ENCODE results near the gene LDLRAD4.

The LDLRAD4 gene

DNA sequence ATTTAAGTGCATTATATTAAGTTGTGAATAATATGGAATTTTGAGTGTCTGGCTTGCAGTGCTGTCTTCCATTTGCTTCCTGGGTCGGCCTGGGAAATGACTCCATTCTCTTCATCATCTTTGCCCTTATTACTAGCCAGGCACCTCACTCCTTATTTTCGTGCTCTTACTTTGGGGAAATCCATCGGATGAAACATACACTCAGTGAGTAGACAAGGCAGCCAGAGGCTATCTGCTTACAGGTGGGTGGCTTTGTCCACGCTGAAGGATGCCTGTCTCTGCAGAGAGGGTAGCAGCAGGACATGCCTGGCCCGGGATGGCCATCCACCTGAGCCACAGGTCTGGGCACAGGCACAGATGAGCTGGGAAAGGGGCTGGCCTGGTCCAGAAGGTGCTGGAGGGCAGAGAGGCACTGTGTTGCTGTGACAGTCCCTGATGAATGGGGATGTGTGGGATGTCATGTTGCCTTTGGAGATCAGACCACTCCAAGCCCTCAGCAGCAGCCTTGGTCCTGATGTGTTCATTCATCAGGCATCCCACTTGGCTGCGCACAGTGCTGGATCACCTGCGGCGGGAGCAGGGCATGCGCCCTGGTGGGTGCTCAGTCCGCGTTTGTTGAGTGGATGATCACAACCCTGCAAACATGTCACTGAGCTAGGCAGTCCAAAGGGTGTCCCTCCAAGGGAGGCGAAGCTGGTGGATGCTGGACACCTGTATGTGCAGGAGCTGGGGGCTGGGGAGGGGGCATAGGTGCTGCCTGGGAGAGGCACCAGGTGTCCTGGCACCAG, 236.0 kb downstream of the LDLRAD4 start:
- TF ChIP-seq, protein P1, sequence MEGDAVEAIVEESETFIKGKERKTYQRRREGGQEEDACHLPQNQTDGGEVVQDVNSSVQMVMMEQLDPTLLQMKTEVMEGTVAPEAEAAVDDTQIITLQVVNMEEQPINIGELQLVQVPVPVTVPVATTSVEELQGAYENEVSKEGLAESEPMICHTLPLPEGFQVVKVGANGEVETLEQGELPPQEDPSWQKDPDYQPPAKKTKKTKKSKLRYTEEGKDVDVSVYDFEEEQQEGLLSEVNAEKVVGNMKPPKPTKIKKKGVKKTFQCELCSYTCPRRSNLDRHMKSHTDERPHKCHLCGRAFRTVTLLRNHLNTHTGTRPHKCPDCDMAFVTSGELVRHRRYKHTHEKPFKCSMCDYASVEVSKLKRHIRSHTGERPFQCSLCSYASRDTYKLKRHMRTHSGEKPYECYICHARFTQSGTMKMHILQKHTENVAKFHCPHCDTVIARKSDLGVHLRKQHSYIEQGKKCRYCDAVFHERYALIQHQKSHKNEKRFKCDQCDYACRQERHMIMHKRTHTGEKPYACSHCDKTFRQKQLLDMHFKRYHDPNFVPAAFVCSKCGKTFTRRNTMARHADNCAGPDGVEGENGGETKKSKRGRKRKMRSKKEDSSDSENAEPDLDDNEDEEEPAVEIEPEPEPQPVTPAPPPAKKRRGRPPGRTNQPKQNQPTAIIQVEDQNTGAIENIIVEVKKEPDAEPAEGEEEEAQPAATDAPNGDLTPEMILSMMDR (IDR thresholded peaks at IDR 0.05; ENCODE audit: insufficient read depth, low read depth, low read length, missing control alignments), result no peak
- H3K4me3 ChIP-seq (ENCODE audit: low read length), result no peak overlapping the region
- DNase-seq (ENCODE audit: low read depth), result no peak

DNA sequence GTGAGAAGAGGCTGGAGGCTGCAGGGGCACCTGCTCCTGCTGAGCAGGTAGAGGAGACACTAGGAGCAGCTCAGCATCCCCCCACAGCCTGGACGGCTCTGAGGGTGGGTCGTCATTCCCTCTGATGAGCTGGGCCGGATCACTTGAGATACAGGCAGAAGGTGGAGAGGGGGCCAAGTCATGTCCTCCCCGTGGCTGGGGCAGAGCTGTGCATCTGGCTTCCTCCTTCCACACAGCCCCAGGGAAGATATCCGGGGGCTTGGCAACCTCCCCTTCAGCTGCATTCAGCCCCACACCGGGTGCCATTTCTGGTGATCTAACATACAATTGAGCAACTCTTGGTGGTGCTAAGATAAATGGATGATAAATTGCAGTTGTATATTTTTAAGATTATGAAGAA, 236.9 kb downstream of the LDLRAD4 start:
- TF ChIP-seq, protein P1 (IDR thresholded peaks at IDR 0.05; ENCODE audit: insufficient read depth, low read depth, low read length, missing control alignments), result no peak
- no peak for DNase-seq (ENCODE audit: low read depth)
- H3K4me3 ChIP-seq (ENCODE audit: low read length), result no peak overlapping the region

DNA sequence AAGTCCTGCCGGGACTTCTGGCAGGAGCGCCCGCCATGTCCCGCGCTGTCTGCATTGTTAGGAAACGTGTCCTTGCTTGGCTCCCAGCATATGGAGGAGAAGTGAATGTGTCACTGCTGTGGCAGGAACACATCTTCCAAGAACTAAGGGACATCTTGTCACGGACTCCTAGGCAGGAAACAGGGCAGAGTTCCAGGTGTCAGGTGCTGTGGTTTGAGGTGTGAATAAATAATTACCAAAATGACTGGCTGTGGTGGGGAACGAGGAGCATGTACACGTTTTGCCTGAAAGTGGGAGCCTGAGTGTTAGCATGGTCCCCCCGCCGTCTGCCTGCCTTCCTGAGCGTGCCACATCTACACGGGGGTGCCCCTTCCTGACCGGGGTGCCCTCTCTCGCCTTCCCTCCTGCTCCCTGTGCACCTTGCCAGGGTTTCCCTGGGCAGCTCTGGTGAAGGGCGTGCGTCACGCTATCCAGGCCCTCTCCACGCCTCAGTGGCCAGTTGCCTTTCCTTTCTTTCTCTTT, 237.5 kb downstream of the LDLRAD4 start:
- no peak for DNase-seq (ENCODE audit: low read depth)
- H3K4me3 ChIP-seq (ENCODE audit: low read length), result no peak overlapping the region
- TF ChIP-seq, protein P1 (IDR thresholded peaks at IDR 0.05; ENCODE audit: insufficient read depth, low read depth, low read length, missing control alignments), result no peak

DNA sequence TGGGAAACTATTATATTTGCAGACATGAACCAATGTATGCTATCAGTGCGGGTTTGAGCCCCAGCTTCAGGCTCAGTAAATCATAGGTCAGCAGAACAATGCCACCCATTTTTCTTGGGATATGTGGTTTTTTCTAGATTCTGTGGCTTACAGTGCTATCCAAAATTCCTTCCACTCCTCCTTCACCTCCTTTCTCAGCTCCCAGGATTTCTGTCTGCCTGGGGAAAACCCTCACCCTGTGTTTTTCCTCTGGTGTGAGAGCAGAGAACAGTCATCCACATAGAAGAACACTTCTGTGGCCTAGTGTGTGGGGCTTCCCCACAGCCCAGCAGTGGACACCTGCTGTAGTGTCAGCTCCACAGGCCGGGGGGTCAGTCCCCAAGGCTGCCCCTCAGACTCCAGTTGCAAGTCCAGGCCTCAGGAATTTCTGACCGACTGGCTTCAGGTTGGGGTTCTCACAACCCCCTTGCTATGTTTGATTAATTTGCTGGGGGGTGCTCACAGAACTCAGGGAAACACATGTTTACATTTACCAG, 238.2 kb downstream of the LDLRAD4 start:
- DNase-seq (ENCODE audit: low read depth), result no peak
- TF ChIP-seq, protein P1 (IDR thresholded peaks at IDR 0.05; ENCODE audit: insufficient read depth, low read depth, low read length, missing control alignments), result no peak
- H3K4me3 ChIP-seq (ENCODE audit: low read length), result no peak overlapping the region

DNA sequence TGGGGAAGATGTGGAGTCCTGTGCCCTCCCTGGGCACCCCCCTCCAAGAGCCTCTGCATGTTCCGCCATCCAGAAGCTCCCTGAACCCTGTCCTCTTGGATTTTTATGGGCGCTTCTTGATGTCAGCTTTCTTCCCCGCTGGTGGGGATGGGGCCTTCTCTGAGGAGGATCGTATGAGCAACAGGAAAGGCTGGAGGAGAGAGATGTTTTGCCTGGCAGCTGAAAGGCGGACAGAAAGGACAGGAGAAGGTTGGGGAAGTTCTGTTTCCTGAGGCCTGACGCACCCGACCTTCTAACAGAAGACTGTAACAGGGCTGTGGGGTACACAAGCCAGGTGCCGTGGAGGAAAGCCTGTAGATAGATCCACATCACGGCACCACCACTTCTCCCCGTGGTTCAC, 238.8 kb downstream of the LDLRAD4 start:
- DNase-seq (ENCODE audit: low read depth), result no peak
- no peak overlapping the region for H3K4me3 ChIP-seq (ENCODE audit: low read length)
- TF ChIP-seq, protein P1 (IDR thresholded peaks at IDR 0.05; ENCODE audit: insufficient read depth, low read depth, low read length, missing control alignments), result no peak

DNA sequence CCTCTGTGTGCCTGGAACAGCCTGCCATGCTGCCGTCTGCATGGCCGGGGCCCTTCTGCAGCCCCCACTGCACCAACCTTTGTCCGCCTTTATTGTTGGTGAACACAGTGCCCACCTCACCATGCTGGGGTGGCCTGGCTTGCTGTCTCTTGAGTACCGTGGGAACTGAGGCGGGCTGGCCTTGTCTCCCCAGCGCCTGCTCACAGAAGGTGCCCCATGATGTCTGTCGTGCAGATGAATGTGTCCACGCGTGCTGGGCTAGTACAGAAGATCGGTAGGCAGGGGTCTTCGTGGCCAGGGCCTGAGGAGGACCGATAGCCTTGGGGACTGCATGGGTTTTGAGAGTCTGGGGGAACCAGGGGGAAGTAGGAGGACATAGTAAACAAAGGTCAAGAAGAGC, 242.4 kb downstream of the LDLRAD4 start:
- no peak for DNase-seq (ENCODE audit: low read depth)
- TF ChIP-seq, protein P1 (IDR thresholded peaks at IDR 0.05; ENCODE audit: insufficient read depth, low read depth, low read length, missing control alignments), result no peak
- no peak overlapping the region for H3K4me3 ChIP-seq (ENCODE audit: low read length)

All from epithelial cell of esophagus (primary cell).